B cell (primary cell): ENCODE results near the gene ZNF789. TPM values are rescaled to one million over a fixed set of nuclear protein-coding genes. Genes with fewer than 3 reads are reported as not detected.

Experiments
- ATAC-seq: fragments of 200-7000 bp; cut with Tn5 transposase; one replicate; pipeline ENCODE4 v1.10.0; 2021; ENCODE audit warnings: low read depth, mild to moderate bottlenecking, moderate number of reproducible peaks, moderate library complexity
- CTCF ChIA-PET: fragments of 350-600 bp; sonication (Branson Sonifier 250); formaldehyde crosslinking; loops from one replicate; lab custom pipeline; 2021; ENCODE audit warnings: antibody characterized with exemption, inconsistent platforms; lab: Charles Lee
- POLR2A ChIA-PET: fragments of 350-600 bp; sonication (Branson Sonifier 250); formaldehyde crosslinking; loops from one replicate; lab custom pipeline; 2021; ENCODE audit warnings: antibody characterized with exemption; lab: Charles Lee
- DNase-seq: peaks from one replicate; pipeline ENCODE4 v3.0.0; 2013
- H2AFZ ChIP-seq: 2 replicates; pipeline ENCODE4 v1.6.1; 2012; ENCODE audit warnings: mild to moderate bottlenecking, low read depth, low read length; ENCODE audit not compliant: insufficient read depth, poor library complexity, severe bottlenecking
- H3K27ac ChIP-seq, 2 donors: 1 replicate in 1 of 2; 2 replicates in 1 of 2; pipeline ENCODE4 v1.5.1; 2012 to 2013; ENCODE audit warnings: low read length in 2 of 2, mild to moderate bottlenecking in 2 of 2, moderate library complexity in 1 of 2
- H3K27me3 ChIP-seq, 4 experiments: fragments of 200-600 bp in 1 of 4; sonication (generic) in 1 of 4; replicated peaks in 1 of 4; 1 replicate in 2 of 4; 2 replicates in 2 of 4; pipeline versions ENCODE4 v1.6.1 to v1.7.0; 2013 to 2016; ENCODE audit warnings: low read length in 3 of 4, mild to moderate bottlenecking in 2 of 4, mixed read lengths in 1 of 4, moderate library complexity in 1 of 4; ENCODE audit not compliant: insufficient read depth in 4 of 4, control insufficient read depth in 3 of 4; ENCODE audit errors: control extremely low read depth in 1 of 4
- H3K36me3 ChIP-seq, 2 experiments: replicated peaks in 1 of 2; 1 replicate in 1 of 2; 2 replicates in 1 of 2; pipeline versions ENCODE4 v1.6.1 to v1.7.1; 2013; ENCODE audit warnings: low read length in 1 of 2; ENCODE audit not compliant: insufficient read depth in 2 of 2, control insufficient read depth in 1 of 2; ENCODE audit errors: control extremely low read depth in 1 of 2, extremely low read depth in 1 of 2
- H3K4me1 ChIP-seq, 2 donors: fragments of 200-600 bp in 1 of 2; sonication (generic) in 1 of 2; 1 replicate in 1 of 2; 2 replicates in 1 of 2; pipeline versions ENCODE4 v1.5.1 to v1.6.1; 2013 to 2017; ENCODE audit warnings: low read length in 2 of 2; ENCODE audit not compliant: control insufficient read depth in 2 of 2, insufficient read depth in 2 of 2
- H3K4me2 ChIP-seq: replicated peaks from 2 replicates; pipeline ENCODE3; 2012; ENCODE audit warnings: mild to moderate bottlenecking, low read depth, low read length; ENCODE audit not compliant: poor library complexity, severe bottlenecking
- H3K4me3 ChIP-seq, 5 experiments: fragments of 200-600 bp in 1 of 5; sonication (generic) in 1 of 5; 1 replicate in 3 of 5; 2 replicates in 2 of 5; pipeline versions ENCODE4 v1.5.1 to v1.7.0; 2011 to 2016; ENCODE audit warnings: low read length in 4 of 5, mild to moderate bottlenecking in 4 of 5, low read depth in 2 of 5, control low read depth in 1 of 5, moderate library complexity in 1 of 5; ENCODE audit not compliant: insufficient read depth in 1 of 5; ENCODE audit errors: control extremely low read depth in 1 of 5, extremely low read depth in 1 of 5
- H3K79me2 ChIP-seq: fragments of 200-600 bp; sonication (generic); one replicate; pipeline ENCODE4 v1.6.0; 2016; ENCODE audit warnings: low read length; ENCODE audit not compliant: control insufficient read depth, insufficient read depth
- H3K9ac ChIP-seq: fragments of 200-600 bp; sonication (generic); 2 replicates; pipeline ENCODE4 v1.6.1; 2017; ENCODE audit warnings: mild to moderate bottlenecking, low read length, moderate library complexity
- H3K9me3 ChIP-seq, 3 donors: one replicate each; pipeline versions ENCODE4 v1.6.1 to v1.7.1; 2013; ENCODE audit warnings: low read length in 2 of 3; ENCODE audit not compliant: control insufficient read depth in 2 of 3, insufficient read depth in 1 of 3; ENCODE audit errors: control extremely low read depth in 1 of 3
- H4K20me1 ChIP-seq: 2 replicates; pipeline ENCODE4 v1.6.0; 2012; ENCODE audit warnings: mild to moderate bottlenecking, low read length; ENCODE audit not compliant: insufficient read depth, control insufficient read depth, poor library complexity, severe bottlenecking
- H3K27ac Mint-ChIP-seq: one replicate; pipeline ENCODE4 v1.8.0; 2021; ENCODE audit warnings: mixed read lengths
- H3K27me3 Mint-ChIP-seq: one replicate; pipeline ENCODE4 v1.8.0; 2021; ENCODE audit warnings: mixed read lengths
- H3K4me1 Mint-ChIP-seq: one replicate; pipeline ENCODE4 v1.8.0; 2021; ENCODE audit warnings: mixed read lengths
- H3K4me3 Mint-ChIP-seq: one replicate; pipeline ENCODE4 v1.8.0; 2021; ENCODE audit warnings: mixed read lengths
- H3K9me3 Mint-ChIP-seq: one replicate; pipeline ENCODE4 v1.8.0; 2022; ENCODE audit warnings: mixed read lengths; ENCODE audit not compliant: insufficient read depth
- EZH2 ChIP-seq: IDR thresholded peaks from 2 replicates; pipeline ENCODE4 v1.6.1; 2012; ENCODE audit warnings: borderline replicate concordance, low read depth, mild to moderate bottlenecking, moderate library complexity, low read length; ENCODE audit not compliant: insufficient read depth, poor library complexity, severe bottlenecking
- WGBS: methylation state at CpG from one replicate; pipeline ENCODE4 v1.1.5; 2013; ENCODE audit warnings: missing lambda C conversion rate; ENCODE audit not compliant: insufficient coverage; 5-methylcytosine and 5-hydroxymethylcytosine counted together
- intact Hi-C: fragments of 100-400 bp; cut with micrococcal nuclease; formaldehyde crosslinking; loops from one replicate; pipeline ENCODE4 v1.10.0; 2022
- polyA plus RNA-seq: library from polyadenylated mRNA; depleted of rRNA; stranded (reverse); fragments of >200 nt; gene quantifications from 2 replicates; pipeline ENCODE4 v1.2.3, GENCODE V29; 2012
- total RNA-seq, 2 donors: library from RNA; stranded (reverse); fragments of 120-200 nt in 1 of 2; gene quantifications; 1 replicate in 1 of 2; 2 replicates in 1 of 2; pipeline versions ENCODE4 v1.2.3 to v1.2.4, GENCODE V29; 2013 to 2022
- TF ChIP-seq, protein P1 (sequence below): fragments of 200-600 bp; IDR thresholded peaks from one replicate; pipeline ENCODE4 v1.8.0; 2022; ENCODE audit warnings: antibody characterized with exemption, mild to moderate bottlenecking

ZNF789 gene
- total and polyA plus RNA-seq, 2 donors (not counting 1 experiment from before 2014, with no cell fraction given): 16.4 to 36.7 TPM

DNA sequence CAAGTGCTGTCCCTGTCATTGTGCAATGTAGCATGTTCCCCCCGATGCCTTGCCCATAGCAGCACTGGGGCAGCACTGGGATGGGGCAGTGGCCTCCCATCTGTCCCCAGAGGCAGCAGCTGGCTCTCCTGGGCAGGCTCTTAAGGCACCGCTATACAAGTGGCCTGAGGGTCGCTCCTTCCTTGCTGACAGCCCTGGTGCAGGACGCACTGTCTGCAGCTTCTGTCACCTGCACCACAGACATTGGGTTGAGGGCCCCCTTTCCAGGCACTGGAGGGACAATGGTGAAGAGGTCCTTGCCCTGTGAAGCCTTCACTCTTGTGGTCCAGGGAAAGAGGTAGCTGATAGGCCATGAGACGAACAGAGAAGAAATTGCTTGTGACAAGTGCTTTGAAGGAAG is 23.4 kb upstream of the ZNF789 start:
- ChIA-PET POLR2A (interaction anchor here (0.6 kb wide), 1 partner anchor 159 kb away, joined by 3 read pairs; no protein-coding TSS in a partner anchor), CTCF (interaction anchor here (0.7 kb wide), 1 partner anchor 13 kb away, joined by 3 read pairs; no protein-coding TSS in a partner anchor)
- no peaks in the 10 kb centered on the region for H4K20me1 ChIP-seq
- no peak overlapping the region for H3K27ac ChIP-seq
- no peak overlapping the region for H3K9ac ChIP-seq
- H3K4me2 ChIP-seq: no peak overlapping the region
- no peak for ATAC-seq
- no peaks in the 10 kb centered on the region for H3K27me3 ChIP-seq
- H3K27ac Mint-ChIP-seq: no peak overlapping the region
- intact Hi-C loops: no loop called here
- H3K4me1 ChIP-seq: peaks cover 0 to 5% of the 10 kb centered on the region in 2 donors
- H3K9me3 ChIP-seq: no peaks in the 10 kb centered on the region
- TF ChIP-seq, protein P1, sequence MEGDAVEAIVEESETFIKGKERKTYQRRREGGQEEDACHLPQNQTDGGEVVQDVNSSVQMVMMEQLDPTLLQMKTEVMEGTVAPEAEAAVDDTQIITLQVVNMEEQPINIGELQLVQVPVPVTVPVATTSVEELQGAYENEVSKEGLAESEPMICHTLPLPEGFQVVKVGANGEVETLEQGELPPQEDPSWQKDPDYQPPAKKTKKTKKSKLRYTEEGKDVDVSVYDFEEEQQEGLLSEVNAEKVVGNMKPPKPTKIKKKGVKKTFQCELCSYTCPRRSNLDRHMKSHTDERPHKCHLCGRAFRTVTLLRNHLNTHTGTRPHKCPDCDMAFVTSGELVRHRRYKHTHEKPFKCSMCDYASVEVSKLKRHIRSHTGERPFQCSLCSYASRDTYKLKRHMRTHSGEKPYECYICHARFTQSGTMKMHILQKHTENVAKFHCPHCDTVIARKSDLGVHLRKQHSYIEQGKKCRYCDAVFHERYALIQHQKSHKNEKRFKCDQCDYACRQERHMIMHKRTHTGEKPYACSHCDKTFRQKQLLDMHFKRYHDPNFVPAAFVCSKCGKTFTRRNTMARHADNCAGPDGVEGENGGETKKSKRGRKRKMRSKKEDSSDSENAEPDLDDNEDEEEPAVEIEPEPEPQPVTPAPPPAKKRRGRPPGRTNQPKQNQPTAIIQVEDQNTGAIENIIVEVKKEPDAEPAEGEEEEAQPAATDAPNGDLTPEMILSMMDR: no peak
- no peak for TF ChIP-seq EZH2
- H3K9me3 Mint-ChIP-seq: no peaks in the 10 kb centered on the region
- H3K4me1 Mint-ChIP-seq: peaks cover 4% of the 10 kb centered on the region
- peaks cover 2 to 71% of the 10 kb centered on the region in 2 experiments for H3K36me3 ChIP-seq
- H3K27me3 Mint-ChIP-seq: no peaks in the 10 kb centered on the region
- H3K4me3 ChIP-seq: no peak overlapping the region
- WGBS: 96% methylated on average over 5 of the region's 5 CpGs
- no peak overlapping the region for H3K4me3 Mint-ChIP-seq
- peaks cover 40% of the 10 kb centered on the region for H3K79me2 ChIP-seq
- DNase-seq: no peak
- H2AFZ ChIP-seq: no peak overlapping the region

DNA sequence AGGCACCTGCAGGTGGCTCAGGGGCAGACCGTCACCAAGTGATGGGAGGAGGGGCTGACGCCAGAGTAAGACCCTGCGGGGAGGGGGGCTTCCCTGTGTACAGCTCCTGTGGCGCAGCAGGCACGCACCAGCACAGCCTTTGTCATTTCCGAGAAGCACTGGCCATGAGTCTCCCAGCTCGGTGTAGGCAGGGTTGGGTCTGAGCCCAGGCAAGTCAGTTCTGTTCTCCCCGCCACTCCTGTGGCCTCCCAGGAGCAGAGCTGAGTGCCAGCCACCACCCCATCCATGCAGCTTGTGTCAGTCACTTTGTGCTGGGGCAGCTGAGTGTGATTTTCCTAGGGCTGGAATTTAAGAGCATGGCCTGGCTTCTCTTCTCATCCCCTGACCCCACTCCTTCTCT is 20.8 kb upstream of the ZNF789 start:
- H4K20me1 ChIP-seq: peaks cover 8% of the 10 kb centered on the region
- 96% methylated on average over 8 of the region's 8 CpGs for WGBS
- H3K4me2 ChIP-seq: no peak overlapping the region
- no peak overlapping the region for H2AFZ ChIP-seq
- no peaks in the 10 kb centered on the region for H3K4me1 ChIP-seq
- Mint-ChIP-seq H3K27me3 (no peaks in the 10 kb centered on the region), H3K9me3 (no peaks in the 10 kb centered on the region), H3K4me1 (no peaks in the 10 kb centered on the region), H3K4me3 (no peak overlapping the region), H3K27ac (no peak overlapping the region)
- POLR2A ChIA-PET: no interaction called here
- no peak for ATAC-seq
- intact Hi-C loops: no loop called here
- DNase-seq: no peak
- no peak for TF ChIP-seq EZH2
- TF ChIP-seq, protein P1: no peak
- no peak overlapping the region for H3K4me3 ChIP-seq
- no peak overlapping the region for H3K27ac ChIP-seq
- H3K27me3 ChIP-seq: no peaks in the 10 kb centered on the region
- H3K79me2 ChIP-seq: peaks cover 44% of the 10 kb centered on the region
- CTCF ChIA-PET: no interaction called here
- no peaks in the 10 kb centered on the region for H3K9me3 ChIP-seq
- peaks cover 0 to 66% of the 10 kb centered on the region in 2 experiments for H3K36me3 ChIP-seq
- no peak overlapping the region for H3K9ac ChIP-seq
